ENCODE results near the gene VWA8. TPM values are rescaled to one million over a fixed set of nuclear protein-coding genes. Genes with fewer than 3 reads are reported as not detected.
"Not testable (repeated sequence)": the region's sequence is repeated elsewhere in the genome, so short reads cannot be mapped to it uniquely, and the experiment has no call there.

The VWA8 gene
- total RNA-seq, 1 donor from 2014 or later: 33.4 TPM

DNA sequence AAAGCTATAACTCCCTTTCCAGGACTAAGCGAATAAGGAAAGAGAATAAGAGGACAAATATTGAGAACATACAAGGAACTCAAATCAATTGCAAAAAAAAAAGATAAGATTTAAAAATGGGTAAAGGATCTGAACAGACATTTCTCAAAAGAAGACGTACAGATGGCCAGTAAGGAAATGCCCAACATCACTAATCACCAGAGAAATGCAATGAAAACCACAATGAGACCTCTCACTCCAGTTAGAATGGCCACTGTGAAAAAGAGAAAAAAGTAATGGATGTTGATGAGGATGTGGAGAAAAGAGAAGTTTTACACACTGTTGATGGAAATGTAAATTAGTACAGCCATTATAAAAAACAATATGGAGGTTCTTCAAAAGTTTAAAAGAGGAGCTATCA, 63.8 kb downstream of the VWA8 start:
- Histone ChIP-seq H3K36me3 (no peaks in the 10 kb centered on the region), H3K4me3 (no peak overlapping the region), H3K27ac (no peak overlapping the region), H3K27me3 (no peaks in the 10 kb centered on the region), H3K9me3 (no peaks in the 10 kb centered on the region), H3K4me1 (no peaks in the 10 kb centered on the region)
- no peak for TF ChIP-seq POLR2A (IDR thresholded peaks at IDR 0.05)
- no peak for TF ChIP-seq POLR2AphosphoS5 (IDR thresholded peaks at IDR 0.05; ENCODE audit: insufficient read depth in 1 of 2, low read depth in 1 of 2)
- TF ChIP-seq, protein P1, sequence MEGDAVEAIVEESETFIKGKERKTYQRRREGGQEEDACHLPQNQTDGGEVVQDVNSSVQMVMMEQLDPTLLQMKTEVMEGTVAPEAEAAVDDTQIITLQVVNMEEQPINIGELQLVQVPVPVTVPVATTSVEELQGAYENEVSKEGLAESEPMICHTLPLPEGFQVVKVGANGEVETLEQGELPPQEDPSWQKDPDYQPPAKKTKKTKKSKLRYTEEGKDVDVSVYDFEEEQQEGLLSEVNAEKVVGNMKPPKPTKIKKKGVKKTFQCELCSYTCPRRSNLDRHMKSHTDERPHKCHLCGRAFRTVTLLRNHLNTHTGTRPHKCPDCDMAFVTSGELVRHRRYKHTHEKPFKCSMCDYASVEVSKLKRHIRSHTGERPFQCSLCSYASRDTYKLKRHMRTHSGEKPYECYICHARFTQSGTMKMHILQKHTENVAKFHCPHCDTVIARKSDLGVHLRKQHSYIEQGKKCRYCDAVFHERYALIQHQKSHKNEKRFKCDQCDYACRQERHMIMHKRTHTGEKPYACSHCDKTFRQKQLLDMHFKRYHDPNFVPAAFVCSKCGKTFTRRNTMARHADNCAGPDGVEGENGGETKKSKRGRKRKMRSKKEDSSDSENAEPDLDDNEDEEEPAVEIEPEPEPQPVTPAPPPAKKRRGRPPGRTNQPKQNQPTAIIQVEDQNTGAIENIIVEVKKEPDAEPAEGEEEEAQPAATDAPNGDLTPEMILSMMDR (IDR thresholded peaks at IDR 0.05): no peak
- intact Hi-C loops (cut with DNase I): no loop called here
- no peak for DNase-seq (ENCODE audit: extremely low spot score in 2 of 2)

DNA sequence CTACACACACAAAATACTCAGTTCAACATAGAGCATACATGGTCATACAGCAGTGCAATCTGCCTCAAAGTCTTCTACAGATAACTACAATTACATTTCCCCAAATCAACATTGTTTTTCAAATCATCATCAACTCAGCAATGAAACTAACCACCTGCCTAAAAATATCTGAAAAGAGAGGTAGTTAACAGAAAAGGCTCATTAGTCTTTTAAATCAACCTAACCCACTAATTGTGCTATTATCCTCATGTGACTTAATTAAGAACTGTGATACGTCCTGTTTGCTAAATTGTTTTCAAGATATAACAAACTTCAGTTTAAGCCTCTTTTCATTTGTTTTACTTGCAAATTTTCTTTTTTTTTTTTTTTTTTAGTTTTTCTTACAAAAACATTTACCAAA, 65.4 kb downstream of the VWA8 start:
- intact Hi-C loops (cut with DNase I): no loop called here
- Histone ChIP-seq H3K9me3 (no peaks in the 10 kb centered on the region), H3K27ac (no peak overlapping the region), H3K4me1 (no peaks in the 10 kb centered on the region), H3K36me3 (peaks cover 0 to 3% of the 10 kb centered on the region in 2 donors), H3K4me3 (no peak overlapping the region), H3K27me3 (no peaks in the 10 kb centered on the region)
- no peak for DNase-seq (ENCODE audit: extremely low spot score in 2 of 2)
- no peak for TF ChIP-seq POLR2A (IDR thresholded peaks at IDR 0.05)
- TF ChIP-seq POLR2AphosphoS5 (IDR thresholded peaks at IDR 0.05; ENCODE audit: insufficient read depth in 1 of 2, low read depth in 1 of 2): no peak
- TF ChIP-seq, protein P1 (IDR thresholded peaks at IDR 0.05): no peak

DNA sequence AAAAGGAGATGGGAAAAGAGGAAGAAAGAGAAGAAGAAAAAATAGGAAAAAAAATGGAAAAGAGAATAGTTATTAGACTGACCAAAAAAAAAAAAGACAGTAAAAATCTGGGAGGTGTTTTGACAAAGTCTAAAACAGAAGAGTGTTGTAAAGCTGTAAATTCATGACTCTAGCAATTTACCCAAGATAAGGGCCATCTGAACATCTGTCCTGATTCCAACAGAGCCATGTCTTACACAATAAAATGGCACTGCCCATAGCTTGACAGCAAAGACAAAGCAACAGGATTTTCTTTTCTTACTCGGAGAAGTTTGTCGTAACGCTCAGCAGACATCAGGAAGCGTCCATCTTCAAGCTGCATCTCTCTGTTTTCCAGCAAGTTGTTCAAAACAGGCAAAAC, 69.8 kb downstream of the VWA8 start:
- Histone ChIP-seq H3K4me3 (no peak overlapping the region), H3K27ac (no peak overlapping the region), H3K36me3 (peaks cover 0 to 3% of the 10 kb centered on the region in 2 donors), H3K9me3 (no peaks in the 10 kb centered on the region), H3K27me3 (no peaks in the 10 kb centered on the region), H3K4me1 (no peaks in the 10 kb centered on the region)
- intact Hi-C loops (cut with DNase I): no loop called here
- DNase-seq (ENCODE audit: extremely low spot score in 2 of 2): no peak
- TF ChIP-seq, protein P1 (IDR thresholded peaks at IDR 0.05): no peak
- TF ChIP-seq POLR2A (IDR thresholded peaks at IDR 0.05): no peak
- no peak for TF ChIP-seq POLR2AphosphoS5 (IDR thresholded peaks at IDR 0.05; ENCODE audit: insufficient read depth in 1 of 2, low read depth in 1 of 2)

DNA sequence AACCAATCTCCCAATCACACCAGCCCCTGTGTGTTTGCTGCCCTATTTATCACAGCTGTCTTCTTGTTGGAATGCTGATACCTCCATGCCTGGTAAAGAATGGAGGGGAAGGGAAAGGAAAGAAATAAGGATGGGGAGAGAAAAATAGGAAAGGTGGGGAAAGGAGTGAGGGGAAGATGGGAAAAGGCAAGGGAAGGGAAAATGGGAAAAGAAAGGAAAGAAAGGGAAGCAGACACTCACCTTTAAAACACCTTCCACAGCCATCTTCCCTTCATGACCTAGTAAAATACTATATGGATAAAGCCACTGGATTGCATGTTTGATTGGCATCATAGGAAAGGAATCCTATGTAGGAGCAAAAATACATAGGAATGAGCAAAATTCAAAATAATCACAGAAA, 77.8 kb downstream of the VWA8 start:
- no peak for DNase-seq (ENCODE audit: extremely low spot score in 2 of 2)
- TF ChIP-seq, protein P1 (IDR thresholded peaks at IDR 0.05): no peak
- no peak for TF ChIP-seq POLR2A (IDR thresholded peaks at IDR 0.05)
- TF ChIP-seq POLR2AphosphoS5 (IDR thresholded peaks at IDR 0.05; ENCODE audit: insufficient read depth in 1 of 2, low read depth in 1 of 2): no peak
- Histone ChIP-seq H3K27me3 (no peaks in the 10 kb centered on the region), H3K4me3 (no peak overlapping the region), H3K27ac (no peak overlapping the region), H3K36me3 (peaks cover 0 to 19% of the 10 kb centered on the region in 2 donors), H3K4me1 (no peaks in the 10 kb centered on the region), H3K9me3 (no peaks in the 10 kb centered on the region)
- intact Hi-C loops (cut with DNase I): no loop called here

DNA sequence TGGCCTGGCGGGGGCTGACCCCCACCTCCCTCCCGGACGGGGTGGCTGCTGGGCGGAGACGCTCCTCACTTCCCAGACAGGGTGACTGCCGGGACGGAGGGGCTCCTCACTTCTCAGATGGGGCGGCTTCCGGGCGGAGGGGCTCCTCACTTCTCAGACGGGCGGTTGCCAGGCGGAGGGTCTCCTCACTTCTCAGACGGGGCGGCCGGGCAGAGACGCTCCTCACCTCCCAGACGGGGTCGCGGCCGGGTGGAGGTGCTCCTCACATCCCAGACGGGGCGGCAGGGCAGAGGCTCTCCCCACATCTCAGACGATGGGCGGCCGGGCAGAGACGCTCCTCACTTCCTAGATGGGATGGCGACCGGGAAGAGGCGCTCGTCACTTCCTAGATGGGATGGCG, 79.0 kb downstream of the VWA8 start:
- H3K9me3 ChIP-seq; DNase-seq (ENCODE audit: extremely low spot score in 2 of 2); H3K27me3 ChIP-seq; H3K27ac ChIP-seq; H3K4me3 ChIP-seq; intact Hi-C loops (cut with DNase I); H3K4me1 ChIP-seq: not testable (repeated sequence)
- peaks cover 0 to 19% of the 10 kb centered on the region in 2 donors for H3K36me3 ChIP-seq

DNA sequence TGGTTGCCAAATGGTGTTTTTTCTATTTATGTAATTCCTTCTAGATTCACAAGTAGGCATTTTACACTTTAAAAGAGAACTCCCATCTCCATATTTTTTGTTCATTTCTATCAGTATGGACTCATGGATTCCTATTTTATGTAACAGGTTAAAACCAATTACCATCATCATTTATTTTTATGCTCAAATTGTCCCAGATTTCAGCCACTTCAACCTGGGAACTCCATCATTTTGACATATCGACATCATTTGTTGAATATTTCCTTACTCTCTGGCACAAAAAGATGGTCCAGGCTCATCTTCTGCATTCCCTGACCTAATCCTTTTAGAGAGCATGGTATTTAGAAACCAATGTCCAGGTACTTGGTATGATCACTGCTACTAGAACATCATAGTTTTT, 79.9 kb downstream of the VWA8 start:
- intact Hi-C loops (cut with DNase I): no loop called here
- Histone ChIP-seq H3K4me3 (no peak overlapping the region), H3K9me3 (no peaks in the 10 kb centered on the region), H3K4me1 (no peaks in the 10 kb centered on the region), H3K36me3 (peaks cover 0 to 19% of the 10 kb centered on the region in 2 donors), H3K27me3 (no peaks in the 10 kb centered on the region), H3K27ac (no peak overlapping the region)
- no peak for DNase-seq (ENCODE audit: extremely low spot score in 2 of 2)
- TF ChIP-seq POLR2AphosphoS5 (IDR thresholded peaks at IDR 0.05; ENCODE audit: insufficient read depth in 1 of 2, low read depth in 1 of 2) (no peak), POLR2A (IDR thresholded peaks at IDR 0.05) (no peak)
- TF ChIP-seq, protein P1 (IDR thresholded peaks at IDR 0.05): no peak
